Prostate gland (tissue), 2 donors: ENCODE measurements around the gene CEACAM18.

Experiments
- CTCF ChIP-seq, 4 experiments: fragments of 200-600 bp in 2 of 4; fragments of 450-650 bp in 2 of 4; sonication (generic) in 2 of 4; IDR thresholded peaks; 1 replicate in 3 of 4; 2 replicates in 1 of 4; pipeline ENCODE4 v1.5.1; 2016 to 2019; ENCODE audit warnings: antibody characterized with exemption in 4 of 4, mild to moderate bottlenecking in 2 of 4, moderate library complexity in 2 of 4
- POLR2A ChIP-seq: fragments of 450-650 bp; IDR thresholded peaks from one replicate; pipeline ENCODE4 v1.6.1; 2016; ENCODE audit warnings: antibody characterized with exemption, mild to moderate bottlenecking
- POLR2AphosphoS5 ChIP-seq: sonication (generic); formaldehyde crosslinking; IDR thresholded peaks from one replicate; pipeline ENCODE4 v1.6.1; 2017; ENCODE audit warnings: antibody characterized with exemption

GRCh38 chr19:51458051-51458645, 20.2 kb upstream of the CEACAM18 start, which contains the start of gene SIGLEC8:
- TF ChIP-seq CTCF (IDR thresholded peaks at IDR 0.05) (no peak), POLR2A (no peak), POLR2AphosphoS5 (no peak)
